A673 (cell line): ENCODE data around the gene NSFL1C.

Experiments
- CTCF ChIP-seq: fragments of 300-800, 200-600 bp; sonication (generic); conservative IDR thresholded peaks from 2 replicates; pipeline ENCODE4 v1.5.1; 2017; ENCODE audit warnings: low read depth, mild to moderate bottlenecking, antibody characterized with exemption, low read length, moderate library complexity, mixed read lengths
- EZH2 ChIP-seq: fragments of 200-600 bp; sonication (generic); IDR thresholded peaks from 2 replicates; pipeline ENCODE4 v1.6.1; 2017; ENCODE audit warnings: borderline replicate concordance, low read depth, mild to moderate bottlenecking, mixed read lengths, antibody characterized with exemption, low read length; ENCODE audit not compliant: poor library complexity, severe bottlenecking

GRCh38 chr20:1496930-1497329, 30.3 kb upstream of the NSFL1C start:
- no peak for TF ChIP-seq CTCF
- no peak for TF ChIP-seq EZH2
